Activated naive CD4-positive, alpha-beta T cell treated with anti-CD3 and anti-CD28 coated beads, Interleukin-2, amount 50 U/mL, for 24 hours (primary cell): Measurements from ENCODE around the gene PSG3.
"Not testable (repeated sequence)": the region's sequence is repeated elsewhere in the genome, so short reads cannot be mapped to it uniquely, and the experiment has no call there.

Experiments
- H3K27ac Mint-ChIP-seq: one replicate; pipeline ENCODE4 v1.8.0; 2021; ENCODE audit warnings: mild to moderate bottlenecking, mixed read lengths
- H3K27me3 Mint-ChIP-seq: one replicate; pipeline ENCODE4 v1.8.0; 2021; ENCODE audit warnings: mixed read lengths
- H3K36me3 Mint-ChIP-seq: one replicate; pipeline ENCODE4 v1.8.0; 2021; ENCODE audit warnings: mixed read lengths
- H3K4me1 Mint-ChIP-seq: one replicate; pipeline ENCODE4 v1.8.0; 2021; ENCODE audit warnings: mixed read lengths
- H3K4me3 Mint-ChIP-seq: one replicate; pipeline ENCODE4 v1.8.0; 2021; ENCODE audit warnings: mild to moderate bottlenecking, mixed read lengths
- H3K9me3 Mint-ChIP-seq: one replicate; pipeline ENCODE4 v1.8.0; 2021; ENCODE audit warnings: mixed read lengths

The PSG3 gene

GRCh38 chr19:42740381-42740780 is at the start of gene PSG3:
Gene PSG3, minus strand, starts transcription at chr19:42740481. Its CDS starts 97 bp downstream, at chr19:42740384.
- not testable (repeated sequence) for H3K27ac Mint-ChIP-seq, H3K4me3 Mint-ChIP-seq, H3K36me3 Mint-ChIP-seq, H3K4me1 Mint-ChIP-seq, H3K9me3 Mint-ChIP-seq
- peaks cover 21% of the 10 kb centered on the region for H3K27me3 Mint-ChIP-seq

- H3K9me3 Mint-ChIP-seq: peaks cover 13% of the 10 kb centered on the region
- not testable (repeated sequence) for H3K36me3 Mint-ChIP-seq, H3K4me1 Mint-ChIP-seq, H3K4me3 Mint-ChIP-seq, H3K27ac Mint-ChIP-seq, H3K27me3 Mint-ChIP-seq
Measured at GRCh38 chr19:42788766-42789165, 48.5 kb upstream of the PSG3 start.

GRCh38 chr19:42787766-42788165 is 47.5 kb upstream of the PSG3 start:
- H3K27me3 Mint-ChIP-seq, H3K4me1 Mint-ChIP-seq, H3K36me3 Mint-ChIP-seq, H3K4me3 Mint-ChIP-seq, H3K9me3 Mint-ChIP-seq, H3K27ac Mint-ChIP-seq: not testable (repeated sequence)

- peaks cover 30% of the 10 kb centered on the region for H3K27me3 Mint-ChIP-seq
- H3K4me3 Mint-ChIP-seq, H3K4me1 Mint-ChIP-seq, H3K36me3 Mint-ChIP-seq, H3K27ac Mint-ChIP-seq, H3K9me3 Mint-ChIP-seq: not testable (repeated sequence)
Measured at GRCh38 chr19:42776750-42777612, 36.7 kb upstream of the PSG3 start.

GRCh38 chr19:42774510-42775158 is 34.4 kb upstream of the PSG3 start:
- H3K4me3 Mint-ChIP-seq, H3K4me1 Mint-ChIP-seq, H3K27ac Mint-ChIP-seq, H3K9me3 Mint-ChIP-seq, H3K36me3 Mint-ChIP-seq: not testable (repeated sequence)
- H3K27me3 Mint-ChIP-seq: peaks cover 23% of the 10 kb centered on the region

GRCh38 chr19:42767319-42767718 is 27.0 kb upstream of the PSG3 start:
- H3K27ac Mint-ChIP-seq, H3K36me3 Mint-ChIP-seq, H3K4me1 Mint-ChIP-seq, H3K27me3 Mint-ChIP-seq, H3K9me3 Mint-ChIP-seq, H3K4me3 Mint-ChIP-seq: not testable (repeated sequence)

- H3K4me3 Mint-ChIP-seq, H3K36me3 Mint-ChIP-seq, H3K9me3 Mint-ChIP-seq, H3K27me3 Mint-ChIP-seq, H3K27ac Mint-ChIP-seq, H3K4me1 Mint-ChIP-seq: not testable (repeated sequence)
Measured at GRCh38 chr19:42766871-42767270, 26.6 kb upstream of the PSG3 start.

- Mint-ChIP-seq H3K27me3 (peaks cover 5% of the 10 kb centered on the region), H3K4me1 (no peaks in the 10 kb centered on the region), H3K36me3 (no peaks in the 10 kb centered on the region), H3K4me3 (no peak overlapping the region), H3K27ac (no peak overlapping the region), H3K9me3 (no peaks in the 10 kb centered on the region)
Measured at GRCh38 chr19:42764836-42765235, 24.6 kb upstream of the PSG3 start.

- H3K36me3 Mint-ChIP-seq: no peaks in the 10 kb centered on the region
- H3K4me1 Mint-ChIP-seq: no peaks in the 10 kb centered on the region
- no peak overlapping the region for H3K27ac Mint-ChIP-seq
- no peaks in the 10 kb centered on the region for H3K9me3 Mint-ChIP-seq
- H3K27me3 Mint-ChIP-seq: peaks cover 2% of the 10 kb centered on the region
- no peak overlapping the region for H3K4me3 Mint-ChIP-seq
Measured at GRCh38 chr19:42762789-42763188, 22.5 kb upstream of the PSG3 start.

GRCh38 chr19:42761924-42762295 is 21.6 kb upstream of the PSG3 start:
- not testable (repeated sequence) for H3K4me1 Mint-ChIP-seq, H3K9me3 Mint-ChIP-seq

GRCh38 chr19:42760954-42761923 is 21.0 kb upstream of the PSG3 start:
- H3K9me3 Mint-ChIP-seq, H3K4me3 Mint-ChIP-seq, H3K27ac Mint-ChIP-seq, H3K36me3 Mint-ChIP-seq, H3K4me1 Mint-ChIP-seq, H3K27me3 Mint-ChIP-seq: not testable (repeated sequence)

More at GRCh38 chr19:42761924-42762295, 21.6 kb upstream of the PSG3 start:
- H3K27me3 Mint-ChIP-seq, H3K4me3 Mint-ChIP-seq, H3K36me3 Mint-ChIP-seq, H3K27ac Mint-ChIP-seq: not testable (repeated sequence)

GRCh38 chr19:42758667-42759066 is 18.4 kb upstream of the PSG3 start:
- H3K27ac Mint-ChIP-seq, H3K36me3 Mint-ChIP-seq, H3K4me3 Mint-ChIP-seq: not testable (repeated sequence)

GRCh38 chr19:42752246-42752645 is 12.0 kb upstream of the PSG3 start:
- H3K4me3 Mint-ChIP-seq, H3K9me3 Mint-ChIP-seq, H3K4me1 Mint-ChIP-seq, H3K36me3 Mint-ChIP-seq, H3K27ac Mint-ChIP-seq: not testable (repeated sequence)
- H3K27me3 Mint-ChIP-seq: peaks cover 15% of the 10 kb centered on the region

More at GRCh38 chr19:42758667-42759066, 18.4 kb upstream of the PSG3 start:
- not testable (repeated sequence) for H3K9me3 Mint-ChIP-seq, H3K27me3 Mint-ChIP-seq, H3K4me1 Mint-ChIP-seq

- H3K27ac Mint-ChIP-seq, H3K9me3 Mint-ChIP-seq, H3K36me3 Mint-ChIP-seq, H3K4me1 Mint-ChIP-seq, H3K4me3 Mint-ChIP-seq: not testable (repeated sequence)
- H3K27me3 Mint-ChIP-seq: peaks cover 21% of the 10 kb centered on the region
Measured at GRCh38 chr19:42741726-42742607, 1.7 kb upstream of the PSG3 start.

- not testable (repeated sequence) for H3K4me1 Mint-ChIP-seq, H3K9me3 Mint-ChIP-seq, H3K27ac Mint-ChIP-seq, H3K36me3 Mint-ChIP-seq, H3K4me3 Mint-ChIP-seq
- H3K27me3 Mint-ChIP-seq: peaks cover 16% of the 10 kb centered on the region
Measured at GRCh38 chr19:42737581-42738011, 2.7 kb downstream of the PSG3 start.
